B cell (primary cell): ENCODE measurements around the gene PXK. TPM values are rescaled to one million over a fixed set of nuclear protein-coding genes. Genes with fewer than 3 reads are reported as not detected.

Experiments used
- ATAC-seq: fragments of 200-7000 bp; cut with Tn5 transposase; one replicate; pipeline ENCODE4 v1.10.0; 2021; ENCODE audit warnings: low read depth, mild to moderate bottlenecking, moderate number of reproducible peaks, moderate library complexity
- CTCF ChIA-PET: fragments of 350-600 bp; sonication (Branson Sonifier 250); formaldehyde crosslinking; loops from one replicate; lab custom pipeline; 2021; ENCODE audit warnings: antibody characterized with exemption, inconsistent platforms; lab: Charles Lee
- POLR2A ChIA-PET: fragments of 350-600 bp; sonication (Branson Sonifier 250); formaldehyde crosslinking; loops from one replicate; lab custom pipeline; 2021; ENCODE audit warnings: antibody characterized with exemption; lab: Charles Lee
- DNase-seq: peaks from one replicate; pipeline ENCODE4 v3.0.0; 2013
- H2AFZ ChIP-seq: 2 replicates; pipeline ENCODE4 v1.6.1; 2012; ENCODE audit warnings: mild to moderate bottlenecking, low read depth, low read length; ENCODE audit not compliant: insufficient read depth, poor library complexity, severe bottlenecking
- H3K27ac ChIP-seq, 2 donors: 1 replicate in 1 of 2; 2 replicates in 1 of 2; pipeline ENCODE4 v1.5.1; 2012 to 2013; ENCODE audit warnings: low read length in 2 of 2, mild to moderate bottlenecking in 2 of 2, moderate library complexity in 1 of 2
- H3K27me3 ChIP-seq, 4 experiments: fragments of 200-600 bp in 1 of 4; sonication (generic) in 1 of 4; replicated peaks in 1 of 4; 1 replicate in 2 of 4; 2 replicates in 2 of 4; pipeline versions ENCODE4 v1.6.1 to v1.7.0; 2013 to 2016; ENCODE audit warnings: low read length in 3 of 4, mild to moderate bottlenecking in 2 of 4, mixed read lengths in 1 of 4, moderate library complexity in 1 of 4; ENCODE audit not compliant: insufficient read depth in 4 of 4, control insufficient read depth in 3 of 4; ENCODE audit errors: control extremely low read depth in 1 of 4
- H3K36me3 ChIP-seq, 2 experiments: replicated peaks in 1 of 2; 1 replicate in 1 of 2; 2 replicates in 1 of 2; pipeline versions ENCODE4 v1.6.1 to v1.7.1; 2013; ENCODE audit warnings: low read length in 1 of 2; ENCODE audit not compliant: insufficient read depth in 2 of 2, control insufficient read depth in 1 of 2; ENCODE audit errors: control extremely low read depth in 1 of 2, extremely low read depth in 1 of 2
- H3K4me1 ChIP-seq, 2 donors: fragments of 200-600 bp in 1 of 2; sonication (generic) in 1 of 2; 1 replicate in 1 of 2; 2 replicates in 1 of 2; pipeline versions ENCODE4 v1.5.1 to v1.6.1; 2013 to 2017; ENCODE audit warnings: low read length in 2 of 2; ENCODE audit not compliant: control insufficient read depth in 2 of 2, insufficient read depth in 2 of 2
- H3K4me2 ChIP-seq: replicated peaks from 2 replicates; pipeline ENCODE3; 2012; ENCODE audit warnings: mild to moderate bottlenecking, low read depth, low read length; ENCODE audit not compliant: poor library complexity, severe bottlenecking
- H3K4me3 ChIP-seq, 5 experiments: fragments of 200-600 bp in 1 of 5; sonication (generic) in 1 of 5; 1 replicate in 3 of 5; 2 replicates in 2 of 5; pipeline versions ENCODE4 v1.5.1 to v1.7.0; 2011 to 2016; ENCODE audit warnings: low read length in 4 of 5, mild to moderate bottlenecking in 4 of 5, low read depth in 2 of 5, control low read depth in 1 of 5, moderate library complexity in 1 of 5; ENCODE audit not compliant: insufficient read depth in 1 of 5; ENCODE audit errors: control extremely low read depth in 1 of 5, extremely low read depth in 1 of 5
- H3K79me2 ChIP-seq: fragments of 200-600 bp; sonication (generic); one replicate; pipeline ENCODE4 v1.6.0; 2016; ENCODE audit warnings: low read length; ENCODE audit not compliant: control insufficient read depth, insufficient read depth
- H3K9ac ChIP-seq: fragments of 200-600 bp; sonication (generic); 2 replicates; pipeline ENCODE4 v1.6.1; 2017; ENCODE audit warnings: mild to moderate bottlenecking, low read length, moderate library complexity
- H3K9me3 ChIP-seq, 3 donors: one replicate each; pipeline versions ENCODE4 v1.6.1 to v1.7.1; 2013; ENCODE audit warnings: low read length in 2 of 3; ENCODE audit not compliant: control insufficient read depth in 2 of 3, insufficient read depth in 1 of 3; ENCODE audit errors: control extremely low read depth in 1 of 3
- H4K20me1 ChIP-seq: 2 replicates; pipeline ENCODE4 v1.6.0; 2012; ENCODE audit warnings: mild to moderate bottlenecking, low read length; ENCODE audit not compliant: insufficient read depth, control insufficient read depth, poor library complexity, severe bottlenecking
- H3K27ac Mint-ChIP-seq: one replicate; pipeline ENCODE4 v1.8.0; 2021; ENCODE audit warnings: mixed read lengths
- H3K27me3 Mint-ChIP-seq: one replicate; pipeline ENCODE4 v1.8.0; 2021; ENCODE audit warnings: mixed read lengths
- H3K4me1 Mint-ChIP-seq: one replicate; pipeline ENCODE4 v1.8.0; 2021; ENCODE audit warnings: mixed read lengths
- H3K4me3 Mint-ChIP-seq: one replicate; pipeline ENCODE4 v1.8.0; 2021; ENCODE audit warnings: mixed read lengths
- H3K9me3 Mint-ChIP-seq: one replicate; pipeline ENCODE4 v1.8.0; 2022; ENCODE audit warnings: mixed read lengths; ENCODE audit not compliant: insufficient read depth
- CTCF ChIP-seq: fragments of 200-600 bp; IDR thresholded peaks from one replicate; pipeline ENCODE4 v1.8.0; 2022; ENCODE audit warnings: antibody characterized with exemption, mild to moderate bottlenecking
- EZH2 ChIP-seq: IDR thresholded peaks from 2 replicates; pipeline ENCODE4 v1.6.1; 2012; ENCODE audit warnings: borderline replicate concordance, low read depth, mild to moderate bottlenecking, moderate library complexity, low read length; ENCODE audit not compliant: insufficient read depth, poor library complexity, severe bottlenecking
- whole genome bisulfite sequencing: methylation state at CpG from one replicate; pipeline ENCODE4 v1.1.5; 2013; ENCODE audit warnings: missing lambda C conversion rate; ENCODE audit not compliant: insufficient coverage; 5-methylcytosine and 5-hydroxymethylcytosine counted together
- intact Hi-C: fragments of 100-400 bp; cut with micrococcal nuclease; formaldehyde crosslinking; loops from one replicate; pipeline ENCODE4 v1.10.0; 2022
- polyA plus RNA-seq: library from polyadenylated mRNA; depleted of rRNA; stranded (reverse); fragments of >200 nt; gene quantifications from 2 replicates; pipeline ENCODE4 v1.2.3, GENCODE V29; 2012
- total RNA-seq, 2 donors: library from RNA; stranded (reverse); fragments of 120-200 nt in 1 of 2; gene quantifications; 1 replicate in 1 of 2; 2 replicates in 1 of 2; pipeline versions ENCODE4 v1.2.3 to v1.2.4, GENCODE V29; 2013 to 2022

The PXK gene
- total and polyA plus RNA-seq, 2 donors (not counting 1 experiment from before 2014, with no cell fraction given), result 46.8 to 104 TPM

- H3K9me3 ChIP-seq, result no peaks in the 10 kb centered on the region
- peak overlapping the region in 1 of 2 donors; percentile 2 for H3K27ac ChIP-seq
- H3K4me1 ChIP-seq, result peaks cover 45 to 68% of the 10 kb centered on the region in 2 donors
- H3K9me3 Mint-ChIP-seq, result no peaks in the 10 kb centered on the region
- H3K27ac Mint-ChIP-seq, result peak overlapping the region; percentile 7
- H3K27me3 Mint-ChIP-seq, result no peaks in the 10 kb centered on the region
- intact Hi-C loops, result no loop called here
- H3K4me2 ChIP-seq, result no peak overlapping the region
- no peak for TF ChIP-seq EZH2
- TF ChIP-seq CTCF, result no peak
- CTCF ChIA-PET, result no interaction called here
- H3K79me2 ChIP-seq, result peaks cover 100% of the 10 kb centered on the region
- no peak overlapping the region for H3K4me3 ChIP-seq
- POLR2A ChIA-PET, result no interaction called here
- no peaks in the 10 kb centered on the region for H3K27me3 ChIP-seq
- H2AFZ ChIP-seq, result no peak overlapping the region
- ATAC-seq (no peak), DNase-seq (no peak)
- peaks cover 22% of the 10 kb centered on the region for H4K20me1 ChIP-seq
- peaks cover 0 to 8% of the 10 kb centered on the region in 2 experiments for H3K36me3 ChIP-seq
- H3K9ac ChIP-seq, result no peak overlapping the region
- H3K4me3 Mint-ChIP-seq, result no peak overlapping the region
- peaks cover 66% of the 10 kb centered on the region for H3K4me1 Mint-ChIP-seq
Measured at GRCh38 chr3:58361866-58362265, 29.2 kb downstream of the PXK start.

- CTCF ChIA-PET, result interaction anchor here (0.9 to 1.0 kb wide), 2 partner anchors 10 to 48 kb away, joined by 3 read pairs; no protein-coding TSS in a partner anchor
- Histone ChIP-seq H3K27me3 (no peaks in the 10 kb centered on the region), H3K27ac (peak overlapping the region in 1 of 2 donors; percentile 43), H3K79me2 (peaks cover 99% of the 10 kb centered on the region), H3K4me2 (no peak overlapping the region), H2AFZ (no peak overlapping the region), H3K4me1 (peaks cover 30 to 43% of the 10 kb centered on the region in 2 donors), H3K4me3 (no peak overlapping the region), H4K20me1 (peaks cover 38% of the 10 kb centered on the region), H3K9ac (no peak overlapping the region), H3K9me3 (no peaks in the 10 kb centered on the region), H3K36me3 (peaks cover 0 to 27% of the 10 kb centered on the region in 2 experiments)
- Mint-ChIP-seq H3K27me3 (no peaks in the 10 kb centered on the region), H3K4me3 (no peak overlapping the region), H3K27ac (peak overlapping the region; percentile 57), H3K9me3 (no peaks in the 10 kb centered on the region), H3K4me1 (peaks cover 53% of the 10 kb centered on the region)
- DNase-seq, result no peak
- no peak for ATAC-seq
- POLR2A ChIA-PET, result no interaction called here
- intact Hi-C loops, result no loop called here
- TF ChIP-seq EZH2, result no peak
- no peak for TF ChIP-seq CTCF
- no CpG with 5 or more reads among the region's 1 CpG for WGBS
Measured at GRCh38 chr3:58366699-58367098, 34.0 kb downstream of the PXK start.
